Activated T-cell treated with anti-CD3 and anti-CD28 coated beads, Interleukin-2, amount 50 U/mL, for 48 hours (primary cell): ENCODE measurements around the gene ARID1A.

ENCODE experiments used
- DNase-seq, 2 experiments: peaks; one replicate each; pipeline ENCODE4 v3.0.0-alpha.2; 2020

Gene ARID1A

DNA sequence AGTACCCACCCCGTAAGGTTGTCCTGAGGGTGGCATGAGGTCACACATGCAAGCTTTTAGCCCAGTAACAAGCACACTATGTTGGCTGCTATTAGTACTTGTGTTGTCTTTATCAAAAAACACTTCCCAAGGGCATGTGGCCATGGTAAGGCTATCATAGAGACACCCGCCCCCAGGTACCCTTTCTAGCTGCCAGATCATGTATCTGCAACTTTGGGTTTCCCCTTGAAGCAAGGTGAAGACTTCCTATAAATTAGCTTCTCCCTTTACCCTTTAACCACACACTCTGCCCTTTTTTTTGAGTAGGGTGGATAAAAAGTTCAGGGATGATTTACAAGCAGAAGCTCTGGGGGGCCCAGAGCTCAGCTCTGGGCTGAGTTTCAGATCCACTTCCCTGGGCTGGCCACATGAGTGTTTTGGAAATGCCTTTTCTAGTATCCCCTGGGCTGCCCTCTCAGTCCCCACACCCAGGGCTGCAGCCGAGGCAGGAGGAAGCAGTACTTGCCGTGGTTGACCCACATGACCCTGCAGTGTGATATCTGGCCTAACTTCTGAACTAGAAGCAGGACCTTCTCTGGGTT lies 132.7 kb downstream of the ARID1A start:
- peak; percentile 37 to 42 for DNase-seq

DNA sequence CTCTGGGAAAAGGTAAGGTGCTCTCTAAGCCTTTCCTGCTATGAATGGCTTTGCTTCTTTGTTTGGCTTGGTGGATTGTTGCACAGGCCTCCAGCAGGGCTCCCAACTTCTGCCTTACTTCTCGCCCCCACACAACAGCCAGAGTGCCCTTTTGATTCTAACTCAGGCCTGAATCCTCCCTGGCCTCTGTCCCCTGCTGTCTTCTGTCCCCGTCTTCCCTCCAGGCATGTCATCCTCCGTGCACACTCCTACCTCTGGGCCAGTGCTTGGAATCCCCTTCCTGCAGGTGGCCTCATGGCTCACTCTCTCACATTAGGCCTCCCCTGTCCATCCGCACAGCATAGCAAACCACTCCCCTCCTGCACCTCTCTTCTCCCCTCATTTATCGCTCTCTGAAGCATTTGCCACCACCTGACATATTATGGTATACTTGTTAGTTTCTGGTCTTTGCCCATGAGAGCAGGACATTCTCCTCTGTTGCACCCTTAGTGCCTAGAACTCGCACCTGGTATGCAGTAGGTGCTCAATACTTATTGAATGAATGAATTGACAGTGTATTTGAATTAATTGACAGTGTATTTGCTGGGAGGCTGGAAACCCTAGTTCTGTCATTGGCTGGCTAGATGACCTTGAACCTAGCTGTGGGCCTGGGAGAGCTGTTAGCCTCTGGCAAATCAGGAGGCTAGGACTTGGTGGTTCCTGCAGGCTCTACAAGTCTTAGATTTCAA lies 133.5 kb downstream of the ARID1A start:
- DNase-seq = no peak

DNA sequence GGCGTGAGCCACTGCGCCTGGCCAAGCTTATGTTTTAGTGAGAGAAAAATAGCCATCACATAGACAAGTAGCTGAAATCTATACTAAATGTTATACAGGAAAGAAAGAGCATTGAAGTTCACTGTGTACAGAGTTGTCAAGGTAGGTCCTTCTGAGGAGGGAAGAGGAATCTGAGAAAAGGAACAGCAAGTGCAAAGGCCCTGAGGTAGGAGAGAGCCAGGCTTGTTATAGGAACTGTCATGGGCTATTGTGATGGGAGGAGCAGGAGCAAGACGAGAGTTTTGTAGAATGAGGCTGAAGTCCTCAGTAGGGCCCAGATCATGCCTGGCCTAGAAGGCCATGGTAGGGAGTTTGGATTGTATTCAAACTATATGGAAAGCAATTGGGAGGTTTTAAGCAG lies 135.2 kb downstream of the ARID1A start:
- no peak for DNase-seq
